Prostate gland (tissue), 2 donors: ENCODE results near the gene CA12. TPM values are rescaled to one million over a fixed set of nuclear protein-coding genes. Genes with fewer than 3 reads are reported as not detected.
A peak's percentile ranks its signal among the peaks of the same experiment; 100 is the strongest.

Source experiments
- DNase-seq: peaks from one replicate; pipeline ENCODE4 v3.0.0-alpha.2; 2019; ENCODE audit warnings: low spot score
- H3K27ac ChIP-seq, 2 donors: fragments of 200-600 bp; sonication (generic); 2 replicates each; pipeline ENCODE4 v1.5.1; 2017 to 2019
- H3K27me3 ChIP-seq: fragments of 200-600 bp; sonication (generic); replicated peaks from 2 replicates; pipeline ENCODE4 v1.5.1; 2019; ENCODE audit not compliant: insufficient read depth
- H3K36me3 ChIP-seq, 2 donors: fragments of 200-600 bp; sonication (generic); 1 replicate in 1 of 2; 2 replicates in 1 of 2; pipeline versions ENCODE4 v1.5.1 to v1.8.1; 2017 to 2019
- H3K4me1 ChIP-seq: fragments of 200-600 bp; sonication (generic); replicated peaks from 2 replicates; pipeline ENCODE4 v1.5.1; 2019
- H3K4me3 ChIP-seq, 2 donors: fragments of 200-600 bp; sonication (generic); 2 replicates each; pipeline ENCODE4 v1.5.1; 2017 to 2019
- H3K9me3 ChIP-seq: fragments of 200-600 bp; sonication (generic); 2 replicates; pipeline ENCODE4 v1.5.1; 2017
- CTCF ChIP-seq, 4 experiments: fragments of 200-600 bp in 2 of 4; fragments of 450-650 bp in 2 of 4; sonication (generic) in 2 of 4; IDR thresholded peaks; 1 replicate in 3 of 4; 2 replicates in 1 of 4; pipeline ENCODE4 v1.5.1; 2016 to 2019; ENCODE audit warnings: antibody characterized with exemption in 4 of 4, mild to moderate bottlenecking in 2 of 4, moderate library complexity in 2 of 4
- POLR2A ChIP-seq: fragments of 450-650 bp; IDR thresholded peaks from one replicate; pipeline ENCODE4 v1.6.1; 2016; ENCODE audit warnings: antibody characterized with exemption, mild to moderate bottlenecking
- POLR2AphosphoS5 ChIP-seq: sonication (generic); formaldehyde crosslinking; IDR thresholded peaks from one replicate; pipeline ENCODE4 v1.6.1; 2017; ENCODE audit warnings: antibody characterized with exemption
- WGBS: methylation state at CpG from one replicate; pipeline ENCODE4 v1.1.5; 2018; 5-methylcytosine and 5-hydroxymethylcytosine counted together
- intact Hi-C: fragments of 100-400 bp; cut with DNase I; formaldehyde crosslinking; loops from one replicate; pipeline ENCODE4 v1.14.2; 2022
- total RNA-seq, 2 donors: library from RNA; depleted of rRNA; stranded (reverse); fragments of >200 nt; gene quantifications; one replicate each; pipeline ENCODE4 v1.1.0, GENCODE V29; 2016

CA12 gene
- 1 to 10 TPM; 3.0 to 9.5 TPM for total RNA-seq

GRCh38 chr15:63381301-63382204, at the start of gene CA12:
TSS of gene CA12 (minus strand) at chr15:63381846. CDS start at chr15:63381720, 126 bp downstream.
- peak within 1 kb of the TSS; percentile 34 to 37 for H3K27ac ChIP-seq
- WGBS: under 1% methylated on average over 51 of the region's 58 CpGs
- H3K36me3 ChIP-seq: no peaks in the 10 kb centered on the region
- no peak for TF ChIP-seq CTCF (IDR thresholded peaks at IDR 0.05)
- peak; percentile 71 for TF ChIP-seq POLR2A
- peak; percentile 27 for TF ChIP-seq POLR2AphosphoS5
- no peaks in the 10 kb centered on the region for H3K9me3 ChIP-seq
- H3K4me1 ChIP-seq: no peaks in the 10 kb centered on the region
- DNase-seq: peak; percentile 58
- intact Hi-C loops: no loop called here
- peak within 1 kb of the TSS; percentile 26 to 46 for H3K4me3 ChIP-seq
- no peaks in the 10 kb centered on the region for H3K27me3 ChIP-seq

GRCh38 chr15:63430766-63431451, 49.3 kb upstream of the CA12 start:
- Histone ChIP-seq H3K27ac (no peak overlapping the region), H3K27me3 (no peaks in the 10 kb centered on the region), H3K36me3 (no peaks in the 10 kb centered on the region), H3K9me3 (no peaks in the 10 kb centered on the region), H3K4me3 (no peak overlapping the region), H3K4me1 (no peaks in the 10 kb centered on the region)
- no peak for DNase-seq
- intact Hi-C loops: no loop called here
- TF ChIP-seq POLR2AphosphoS5: no peak
- TF ChIP-seq POLR2A: no peak
- no peak for TF ChIP-seq CTCF (IDR thresholded peaks at IDR 0.05)
- WGBS: 66% methylated on average over 6 of the region's 6 CpGs

GRCh38 chr15:63426552-63426951, 44.9 kb upstream of the CA12 start:
- Histone ChIP-seq H3K36me3 (no peaks in the 10 kb centered on the region), H3K9me3 (no peaks in the 10 kb centered on the region), H3K4me1 (no peaks in the 10 kb centered on the region), H3K4me3 (no peak overlapping the region), H3K27me3 (no peaks in the 10 kb centered on the region), H3K27ac (no peak overlapping the region)
- 95% methylated on average over 2 of the region's 2 CpGs for WGBS
- no peak for TF ChIP-seq CTCF (IDR thresholded peaks at IDR 0.05)
- TF ChIP-seq POLR2A: no peak
- TF ChIP-seq POLR2AphosphoS5: no peak
- intact Hi-C loops: no loop called here
- no peak for DNase-seq

GRCh38 chr15:63425426-63425985, 43.9 kb upstream of the CA12 start:
- Histone ChIP-seq H3K27me3 (no peaks in the 10 kb centered on the region), H3K36me3 (no peaks in the 10 kb centered on the region), H3K27ac (no peak overlapping the region), H3K4me1 (no peaks in the 10 kb centered on the region), H3K4me3 (no peak overlapping the region), H3K9me3 (no peaks in the 10 kb centered on the region)
- DNase-seq: no peak
- 77% methylated on average over 2 of the region's 2 CpGs for WGBS
- intact Hi-C loops: no loop called here
- TF ChIP-seq CTCF (IDR thresholded peaks at IDR 0.05) (no peak), POLR2A (no peak), POLR2AphosphoS5 (no peak)
